Measurements from ENCODE around the gene PRKN.
"Not testable (repeated sequence)": the region's sequence is repeated elsewhere in the genome, so short reads cannot be mapped to it uniquely, and the experiment has no call there.

The PRKN gene

DNA sequence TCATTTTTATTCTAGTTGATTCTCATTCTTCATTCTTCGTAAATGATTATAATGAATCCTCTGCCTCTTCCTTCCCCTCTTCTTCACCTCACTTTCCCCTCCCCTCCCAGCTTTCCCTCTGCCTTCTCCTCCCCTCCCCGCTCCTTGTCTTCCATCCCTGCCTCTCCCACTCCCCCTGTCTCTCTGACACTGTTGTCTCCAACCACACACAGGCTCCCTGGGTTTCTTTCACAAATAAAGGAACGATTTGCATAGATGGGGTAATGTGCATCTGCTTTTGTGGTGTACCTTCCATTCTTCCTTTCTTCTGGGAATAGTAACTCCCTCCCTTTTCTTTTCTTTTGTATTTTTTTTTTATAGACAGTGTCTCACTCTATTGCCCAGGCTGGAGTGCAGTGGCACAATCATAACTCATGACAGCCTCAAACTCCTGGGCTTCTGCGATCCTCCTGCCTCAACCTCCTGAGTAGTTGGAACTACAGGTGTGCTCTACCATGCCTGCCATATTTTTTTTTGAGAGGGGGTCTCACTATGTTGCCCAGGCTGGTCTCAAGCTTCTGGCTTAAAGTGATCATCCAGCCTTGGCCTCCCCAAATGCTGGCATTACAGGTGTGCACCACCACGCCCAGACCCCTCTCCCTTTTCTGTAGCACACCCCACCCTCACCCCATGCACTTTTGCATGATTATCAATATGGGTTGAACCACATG is 318.6 kb downstream of the PRKN start:
- Histone ChIP-seq H3K79me2 (ENCODE audit: low read length) (no peaks in the 10 kb centered on the region), H3K27ac (ENCODE audit: low read length) (no peak overlapping the region), H2AFZ (ENCODE audit: low read depth, low read length) (no peak overlapping the region), H3K36me3 (replicated peaks; ENCODE audit: low read depth, low read length) (no peaks in the 10 kb centered on the region), H3K27me3 (ENCODE audit: low read depth, low read length) (no peaks in the 10 kb centered on the region), H3K4me1 (ENCODE audit: low read length) (no peaks in the 10 kb centered on the region), H3K4me3 (ENCODE audit: low read length) (no peak overlapping the region), H3K4me2 (ENCODE audit: low read length) (no peak overlapping the region), H3K9ac (ENCODE audit: low read length) (no peak overlapping the region), H3K9me3 (ENCODE audit: insufficient read depth, low read length) (no peaks in the 10 kb centered on the region), H4K20me1 (ENCODE audit: insufficient read depth, low read length) (no peaks in the 10 kb centered on the region)
- no peak for TF ChIP-seq EZH2phosphoT487 (IDR thresholded peaks at IDR 0.05; ENCODE audit: low read depth)
- TF ChIP-seq, protein P1, sequence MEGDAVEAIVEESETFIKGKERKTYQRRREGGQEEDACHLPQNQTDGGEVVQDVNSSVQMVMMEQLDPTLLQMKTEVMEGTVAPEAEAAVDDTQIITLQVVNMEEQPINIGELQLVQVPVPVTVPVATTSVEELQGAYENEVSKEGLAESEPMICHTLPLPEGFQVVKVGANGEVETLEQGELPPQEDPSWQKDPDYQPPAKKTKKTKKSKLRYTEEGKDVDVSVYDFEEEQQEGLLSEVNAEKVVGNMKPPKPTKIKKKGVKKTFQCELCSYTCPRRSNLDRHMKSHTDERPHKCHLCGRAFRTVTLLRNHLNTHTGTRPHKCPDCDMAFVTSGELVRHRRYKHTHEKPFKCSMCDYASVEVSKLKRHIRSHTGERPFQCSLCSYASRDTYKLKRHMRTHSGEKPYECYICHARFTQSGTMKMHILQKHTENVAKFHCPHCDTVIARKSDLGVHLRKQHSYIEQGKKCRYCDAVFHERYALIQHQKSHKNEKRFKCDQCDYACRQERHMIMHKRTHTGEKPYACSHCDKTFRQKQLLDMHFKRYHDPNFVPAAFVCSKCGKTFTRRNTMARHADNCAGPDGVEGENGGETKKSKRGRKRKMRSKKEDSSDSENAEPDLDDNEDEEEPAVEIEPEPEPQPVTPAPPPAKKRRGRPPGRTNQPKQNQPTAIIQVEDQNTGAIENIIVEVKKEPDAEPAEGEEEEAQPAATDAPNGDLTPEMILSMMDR (IDR thresholded peaks at IDR 0.05; ENCODE audit: low read depth, low read length): no peak

DNA sequence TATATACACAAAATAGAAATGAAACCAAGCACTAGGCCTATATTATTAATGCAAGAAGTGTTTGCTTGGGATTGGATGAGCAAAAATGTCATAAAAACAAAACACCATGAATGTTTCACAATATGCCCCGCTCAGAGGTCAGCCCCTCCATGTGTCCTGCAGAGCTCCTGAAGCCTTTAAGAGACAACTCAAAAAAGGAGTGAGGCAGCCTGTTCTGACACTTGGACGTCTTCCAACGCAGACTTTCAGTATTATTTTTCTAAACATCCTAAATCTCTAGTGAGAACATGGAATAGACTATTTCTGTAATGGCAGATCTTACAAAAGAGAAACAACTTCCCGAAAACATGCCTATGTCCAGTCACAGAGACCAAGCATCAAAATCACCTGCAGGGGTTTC is 322.6 kb downstream of the PRKN start:
- no peak overlapping the region for H3K9ac ChIP-seq (ENCODE audit: low read length)
- H3K27me3 ChIP-seq (ENCODE audit: low read depth, low read length): no peaks in the 10 kb centered on the region

GRCh38 chr6:162403031-162403430 is 324.5 kb downstream of the PRKN start:
- Histone ChIP-seq H3K27ac (ENCODE audit: low read length) (no peak overlapping the region), H4K20me1 (ENCODE audit: insufficient read depth, low read length) (no peaks in the 10 kb centered on the region), H3K9me3 (ENCODE audit: insufficient read depth, low read length) (no peaks in the 10 kb centered on the region), H3K4me1 (ENCODE audit: low read length) (no peaks in the 10 kb centered on the region), H2AFZ (ENCODE audit: low read depth, low read length) (no peak overlapping the region), H3K4me2 (ENCODE audit: low read length) (no peak overlapping the region), H3K79me2 (ENCODE audit: low read length) (no peaks in the 10 kb centered on the region), H3K9ac (ENCODE audit: low read length) (no peak overlapping the region), H3K4me3 (ENCODE audit: low read length) (no peak overlapping the region), H3K36me3 (replicated peaks; ENCODE audit: low read depth, low read length) (no peaks in the 10 kb centered on the region), H3K27me3 (ENCODE audit: low read depth, low read length) (no peaks in the 10 kb centered on the region)
- TF ChIP-seq, protein P1 (IDR thresholded peaks at IDR 0.05; ENCODE audit: low read depth, low read length): no peak
- TF ChIP-seq EZH2phosphoT487 (IDR thresholded peaks at IDR 0.05; ENCODE audit: low read depth): no peak

More for the DNA sequence above, 322.6 kb downstream of the PRKN start:
- TF ChIP-seq, protein P1 (IDR thresholded peaks at IDR 0.05; ENCODE audit: low read depth, low read length): no peak
- Histone ChIP-seq H3K4me2 (ENCODE audit: low read length) (no peak overlapping the region), H3K9me3 (ENCODE audit: insufficient read depth, low read length) (no peaks in the 10 kb centered on the region), H3K4me3 (ENCODE audit: low read length) (no peak overlapping the region), H3K79me2 (ENCODE audit: low read length) (no peaks in the 10 kb centered on the region), H4K20me1 (ENCODE audit: insufficient read depth, low read length) (no peaks in the 10 kb centered on the region), H3K4me1 (ENCODE audit: low read length) (no peaks in the 10 kb centered on the region), H2AFZ (ENCODE audit: low read depth, low read length) (no peak overlapping the region), H3K36me3 (replicated peaks; ENCODE audit: low read depth, low read length) (no peaks in the 10 kb centered on the region), H3K27ac (ENCODE audit: low read length) (no peak overlapping the region)

DNA sequence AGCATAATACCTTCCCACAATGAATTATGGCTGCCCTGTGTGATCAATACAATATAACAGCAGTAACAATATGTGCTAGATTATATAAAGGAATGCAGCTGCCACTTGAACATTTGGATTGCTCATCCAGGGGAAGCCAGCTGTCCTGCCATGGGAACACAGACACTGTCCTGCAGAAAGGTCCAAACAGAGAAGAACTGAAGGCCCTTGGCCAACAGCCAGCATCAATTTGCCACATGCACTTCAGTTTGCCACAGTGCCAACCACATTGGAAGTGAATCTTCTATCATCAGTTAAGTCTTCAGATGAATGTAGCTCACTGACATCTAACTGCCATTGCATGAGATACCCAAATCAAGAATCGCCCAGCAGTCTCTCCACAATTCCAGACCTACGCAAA is 332.4 kb downstream of the PRKN start:
- Histone ChIP-seq H3K79me2 (ENCODE audit: low read length) (no peaks in the 10 kb centered on the region), H3K27ac (ENCODE audit: low read length) (no peak overlapping the region), H3K27me3 (ENCODE audit: low read depth, low read length) (no peaks in the 10 kb centered on the region), H3K4me2 (ENCODE audit: low read length) (no peak overlapping the region), H3K4me1 (ENCODE audit: low read length) (no peaks in the 10 kb centered on the region), H2AFZ (ENCODE audit: low read depth, low read length) (no peak overlapping the region), H4K20me1 (ENCODE audit: insufficient read depth, low read length) (no peaks in the 10 kb centered on the region), H3K9ac (ENCODE audit: low read length) (no peak overlapping the region), H3K9me3 (ENCODE audit: insufficient read depth, low read length) (no peaks in the 10 kb centered on the region), H3K36me3 (replicated peaks; ENCODE audit: low read depth, low read length) (no peaks in the 10 kb centered on the region), H3K4me3 (ENCODE audit: low read length) (no peak overlapping the region)
- TF ChIP-seq EZH2phosphoT487 (IDR thresholded peaks at IDR 0.05; ENCODE audit: low read depth): no peak
- TF ChIP-seq, protein P1 (IDR thresholded peaks at IDR 0.05; ENCODE audit: low read depth, low read length): no peak

- H3K4me3 ChIP-seq (ENCODE audit: low read length); H3K4me2 ChIP-seq (ENCODE audit: low read length); H2AFZ ChIP-seq (ENCODE audit: low read depth, low read length): not testable (repeated sequence)
These were observed 336.4 kb downstream of the PRKN start for GRCh38 chr6:162390961-162391811.

More at GRCh38 chr6:162390961-162391811, 336.4 kb downstream of the PRKN start:
- not testable (repeated sequence) for H3K9me3 ChIP-seq (ENCODE audit: insufficient read depth, low read length); H3K36me3 ChIP-seq (replicated peaks; ENCODE audit: low read depth, low read length); H3K27me3 ChIP-seq (ENCODE audit: low read depth, low read length); H3K9ac ChIP-seq (ENCODE audit: low read length); H3K79me2 ChIP-seq (ENCODE audit: low read length); H3K27ac ChIP-seq (ENCODE audit: low read length); H4K20me1 ChIP-seq (ENCODE audit: insufficient read depth, low read length); H3K4me1 ChIP-seq (ENCODE audit: low read length)

Measured in OCI-LY3 (cell line).